ENCODE measurements around the gene APOL4. TPM values are rescaled to one million over a fixed set of nuclear protein-coding genes. Genes with fewer than 3 reads are reported as not detected.
A peak's percentile ranks its signal among the peaks of the same experiment; 100 is the strongest.
"Not testable (repeated sequence)": the region's sequence is repeated elsewhere in the genome, so short reads cannot be mapped to it uniquely, and the experiment has no call there.

Gene APOL4
- total RNA-seq, 6 experiments from 2014 or later, result 1.1 to 1.6 (median 1.4) TPM; not detected in 2

- WGBS (ENCODE audit: insufficient coverage, low coverage, low lambda C conversion rate, missing lambda C conversion rate), result 18% methylated on average over 1 of the region's 1 CpG
- ATAC-seq, result peak; percentile 1 to 16 (median 8)
- TF ChIP-seq, protein P1, sequence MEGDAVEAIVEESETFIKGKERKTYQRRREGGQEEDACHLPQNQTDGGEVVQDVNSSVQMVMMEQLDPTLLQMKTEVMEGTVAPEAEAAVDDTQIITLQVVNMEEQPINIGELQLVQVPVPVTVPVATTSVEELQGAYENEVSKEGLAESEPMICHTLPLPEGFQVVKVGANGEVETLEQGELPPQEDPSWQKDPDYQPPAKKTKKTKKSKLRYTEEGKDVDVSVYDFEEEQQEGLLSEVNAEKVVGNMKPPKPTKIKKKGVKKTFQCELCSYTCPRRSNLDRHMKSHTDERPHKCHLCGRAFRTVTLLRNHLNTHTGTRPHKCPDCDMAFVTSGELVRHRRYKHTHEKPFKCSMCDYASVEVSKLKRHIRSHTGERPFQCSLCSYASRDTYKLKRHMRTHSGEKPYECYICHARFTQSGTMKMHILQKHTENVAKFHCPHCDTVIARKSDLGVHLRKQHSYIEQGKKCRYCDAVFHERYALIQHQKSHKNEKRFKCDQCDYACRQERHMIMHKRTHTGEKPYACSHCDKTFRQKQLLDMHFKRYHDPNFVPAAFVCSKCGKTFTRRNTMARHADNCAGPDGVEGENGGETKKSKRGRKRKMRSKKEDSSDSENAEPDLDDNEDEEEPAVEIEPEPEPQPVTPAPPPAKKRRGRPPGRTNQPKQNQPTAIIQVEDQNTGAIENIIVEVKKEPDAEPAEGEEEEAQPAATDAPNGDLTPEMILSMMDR (IDR thresholded peaks at IDR 0.05), result no peak
- no peak for TF ChIP-seq POLR2A (IDR thresholded peaks at IDR 0.05)
- Histone ChIP-seq H3K4me3 (peak overlapping the region in 2 of 3 donors; percentile 21 to 59), H3K9me3 (no peaks in the 10 kb centered on the region), H3K36me3 (no peaks in the 10 kb centered on the region), H3K27ac (peak overlapping the region; percentile 74 to 96 (median 94)), H3K27me3 (no peaks in the 10 kb centered on the region), H3K4me1 (peaks cover 0 to 60% (median 25%) of the 10 kb centered on the region in 4 donors)
- no peak for DNase-seq
- intact Hi-C loops (cut with DNase I), result no loop called here
These were observed 37.0 kb downstream of the APOL4 start for GRCh38 chr22:36164621-36165020.

- TF ChIP-seq, protein P1 (IDR thresholded peaks at IDR 0.05), result no peak
- no peak for TF ChIP-seq POLR2A (IDR thresholded peaks at IDR 0.05)
- peak overlapping the region in 2 of 3 donors; percentile 30 to 59 for H3K4me3 ChIP-seq
- no peaks in the 10 kb centered on the region for H3K27me3 ChIP-seq
- intact Hi-C loops (cut with DNase I), result no loop called here
- no peaks in the 10 kb centered on the region for H3K9me3 ChIP-seq
- WGBS (ENCODE audit: insufficient coverage, low coverage, low lambda C conversion rate, missing lambda C conversion rate), result 33% methylated on average over 1 of the region's 2 CpGs
- ATAC-seq (peak in 2 of 4 donors; percentile 3 to 32), DNase-seq (peak in 1 of 3 donors; percentile 66)
- H3K4me1 ChIP-seq, result peaks cover 0 to 71% (median 29%) of the 10 kb centered on the region in 4 donors
- no peaks in the 10 kb centered on the region for H3K36me3 ChIP-seq
- H3K27ac ChIP-seq, result peak overlapping the region; percentile 53 to 96 (median 94)
These were observed 38.1 kb downstream of the APOL4 start for GRCh38 chr22:36163497-36163896.

DNA sequence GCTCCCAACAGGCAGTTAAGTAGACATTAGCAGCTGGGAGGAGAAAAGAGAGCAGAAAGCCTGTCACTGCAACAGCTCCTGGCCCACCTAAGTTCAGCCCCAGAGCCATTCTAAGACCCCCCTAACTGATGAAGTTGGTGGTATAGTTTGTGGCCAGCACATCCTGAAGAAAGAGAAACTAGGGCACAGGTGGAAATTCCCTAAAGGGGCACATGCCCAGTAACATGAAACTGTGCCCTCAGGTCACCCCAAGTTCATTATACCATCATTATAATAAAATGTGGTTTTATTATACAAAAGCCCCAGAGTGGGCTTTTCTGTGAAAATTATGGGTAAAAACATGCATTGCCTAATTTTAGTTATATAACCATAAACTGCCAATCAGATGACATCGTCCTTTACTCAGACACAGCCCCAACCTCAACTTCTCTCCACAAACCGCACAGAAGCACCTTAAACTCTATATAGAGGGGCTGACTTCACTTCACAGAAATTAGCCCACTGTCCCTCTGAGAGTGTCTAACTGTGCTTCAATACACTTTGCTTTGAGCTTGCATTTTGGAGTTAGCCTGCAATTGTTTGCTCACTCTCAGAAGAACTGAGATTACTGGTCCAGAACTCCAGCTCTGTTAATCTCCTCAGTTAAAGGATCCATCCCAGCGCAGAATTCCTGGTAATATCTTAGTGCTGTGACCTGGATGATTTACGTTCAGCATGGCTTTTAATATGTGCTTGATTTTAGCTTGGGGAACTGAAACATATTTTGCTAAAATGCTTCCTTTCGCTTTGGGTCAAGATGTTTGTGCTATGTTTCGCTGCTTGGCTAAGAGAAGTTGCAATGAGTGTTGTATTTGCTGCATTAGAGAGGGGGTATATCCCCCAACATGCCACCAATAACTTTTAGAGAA lies 39.2 kb downstream of the APOL4 start:
- ATAC-seq (peak in 1 of 4 donors; percentile 11), DNase-seq (no peak)
- peak overlapping the region in 2 of 3 donors; percentile 30 to 59 for H3K4me3 ChIP-seq
- H3K27ac ChIP-seq, result peak overlapping the region; percentile 53 to 96 (median 94)
- intact Hi-C loops (cut with DNase I), result no loop called here
- no peaks in the 10 kb centered on the region for H3K36me3 ChIP-seq
- H3K27me3 ChIP-seq, result no peaks in the 10 kb centered on the region
- TF ChIP-seq POLR2A (IDR thresholded peaks at IDR 0.05), result peak; percentile 16
- TF ChIP-seq, protein P1 (IDR thresholded peaks at IDR 0.05), result no peak
- WGBS (ENCODE audit: insufficient coverage, low coverage, low lambda C conversion rate, missing lambda C conversion rate), result 16% methylated on average over 6 of the region's 6 CpGs
- peaks cover 0 to 77% (median 34%) of the 10 kb centered on the region in 4 donors for H3K4me1 ChIP-seq
- H3K9me3 ChIP-seq, result no peaks in the 10 kb centered on the region

DNA sequence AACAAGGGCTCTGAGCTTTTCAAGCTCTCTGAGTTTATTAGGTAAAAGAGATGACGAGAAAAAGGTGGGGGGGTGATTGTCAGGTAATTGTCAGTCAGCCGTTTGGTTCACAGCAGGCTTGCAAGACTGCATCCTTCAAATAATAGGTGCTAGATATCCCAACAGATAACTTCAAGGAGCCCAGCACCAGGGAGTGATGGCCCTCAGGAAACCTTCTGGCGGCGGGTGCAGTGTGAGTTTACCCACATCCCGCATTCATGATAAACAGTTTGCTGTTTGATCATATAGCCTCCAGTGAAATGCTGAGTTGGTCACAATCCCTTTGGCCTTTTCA lies 39.8 kb downstream of the APOL4 start:
- H3K27me3 ChIP-seq; H3K9me3 ChIP-seq; H3K4me3 ChIP-seq; DNase-seq; ATAC-seq; H3K36me3 ChIP-seq; intact Hi-C loops (cut with DNase I): not testable (repeated sequence)
- H3K27ac ChIP-seq, result peak overlapping the region; percentile 53 to 96 (median 94)
- H3K4me1 ChIP-seq, result peaks cover 0 to 73% (median 32%) of the 10 kb centered on the region in 4 donors
- WGBS (ENCODE audit: insufficient coverage, low coverage, low lambda C conversion rate, missing lambda C conversion rate), result 33% methylated on average over 5 of the region's 5 CpGs

- peak; percentile 33 to 54 (median 48) for ATAC-seq
- TF ChIP-seq, protein P1 (IDR thresholded peaks at IDR 0.05), result no peak
- TF ChIP-seq POLR2A (IDR thresholded peaks at IDR 0.05), result peak; percentile 79
These were observed 41.1 kb downstream of the APOL4 start, which contains the start of gene APOL3 for GRCh38 chr22:36160499-36160942. TSS of gene APOL3 (minus strand) at chr22:36160755. CDS start at chr22:36149055, 11,700 bp downstream.

More at GRCh38 chr22:36160499-36160942, 41.1 kb downstream of the APOL4 start, which contains the start of gene APOL3:
- peak within 1 kb of the TSS; percentile 45 to 56 (median 46) for H3K4me3 ChIP-seq
- H3K27me3 ChIP-seq, result no peaks in the 10 kb centered on the region
- peak within 1 kb of the TSS; percentile 92 to 96 (median 94) for H3K27ac ChIP-seq
- H3K4me1 ChIP-seq, result peaks cover 0 to 72% (median 31%) of the 10 kb centered on the region in 4 donors
- WGBS (ENCODE audit: insufficient coverage, low coverage, low lambda C conversion rate, missing lambda C conversion rate), result 0% methylated on average over 3 of the region's 3 CpGs
- no peaks in the 10 kb centered on the region for H3K36me3 ChIP-seq
- peak; percentile 69 to 85 (median 77) for DNase-seq
- intact Hi-C loops (cut with DNase I), result no loop called here
- H3K9me3 ChIP-seq, result no peaks in the 10 kb centered on the region
